Activated naive CD4-positive, alpha-beta T cell treated with anti-CD3 and anti-CD28 coated beads, Interleukin-2, amount 10 ng/mL, durations not matched to agents 7 days and 5 days (primary cell): ENCODE data around the gene ARL15.
A peak's percentile ranks its signal among the peaks of the same experiment; 100 is the strongest.

ENCODE experiments used
- CTCF ChIA-PET: fragments of 350-600 bp; sonication (Branson Sonifier 250); formaldehyde crosslinking; loops from one replicate; lab custom pipeline; 2021; ENCODE audit warnings: antibody characterized with exemption; lab: Charles Lee
- DNase-seq: peaks from one replicate; pipeline ENCODE4 v3.0.0-alpha.2; 2020
- H3K27ac Mint-ChIP-seq: one replicate; pipeline ENCODE4 v1.8.0; 2021; ENCODE audit warnings: mild to moderate bottlenecking, moderate library complexity, mixed read lengths
- H3K27me3 Mint-ChIP-seq: one replicate; pipeline ENCODE4 v1.8.0; 2021; ENCODE audit warnings: mild to moderate bottlenecking, mixed read lengths
- H3K36me3 Mint-ChIP-seq: one replicate; pipeline ENCODE4 v1.8.0; 2021; ENCODE audit warnings: mixed read lengths
- H3K4me1 Mint-ChIP-seq: one replicate; pipeline ENCODE4 v1.8.0; 2021; ENCODE audit warnings: mixed read lengths
- H3K4me3 Mint-ChIP-seq: one replicate; pipeline ENCODE4 v1.8.0; 2021; ENCODE audit warnings: mild to moderate bottlenecking, moderate library complexity, mixed read lengths
- H3K9me3 Mint-ChIP-seq: one replicate; pipeline ENCODE4 v1.8.0; 2021; ENCODE audit warnings: mixed read lengths

The ARL15 gene

GRCh38 chr5:54264574-54264973 is 45.8 kb downstream of the ARL15 start:
- Mint-ChIP-seq H3K4me1 (no peaks in the 10 kb centered on the region), H3K36me3 (no peaks in the 10 kb centered on the region), H3K4me3 (no peak overlapping the region), H3K27me3 (no peaks in the 10 kb centered on the region), H3K27ac (no peak overlapping the region), H3K9me3 (no peaks in the 10 kb centered on the region)
- no peak for DNase-seq
- CTCF ChIA-PET: no interaction called here

GRCh38 chr5:54263447-54263846 is 46.9 kb downstream of the ARL15 start:
- H3K9me3 Mint-ChIP-seq: no peaks in the 10 kb centered on the region
- CTCF ChIA-PET: no interaction called here
- DNase-seq: no peak
- H3K4me3 Mint-ChIP-seq: no peak overlapping the region
- no peaks in the 10 kb centered on the region for H3K4me1 Mint-ChIP-seq
- no peaks in the 10 kb centered on the region for H3K36me3 Mint-ChIP-seq
- no peak overlapping the region for H3K27ac Mint-ChIP-seq
- H3K27me3 Mint-ChIP-seq: no peaks in the 10 kb centered on the region

GRCh38 chr5:54261596-54261995 is 48.8 kb downstream of the ARL15 start:
- peaks cover 14% of the 10 kb centered on the region for H3K4me1 Mint-ChIP-seq
- H3K4me3 Mint-ChIP-seq: no peak overlapping the region
- H3K9me3 Mint-ChIP-seq: no peaks in the 10 kb centered on the region
- no peak for DNase-seq
- CTCF ChIA-PET: no interaction called here
- H3K36me3 Mint-ChIP-seq: no peaks in the 10 kb centered on the region
- H3K27ac Mint-ChIP-seq: no peak overlapping the region
- H3K27me3 Mint-ChIP-seq: no peaks in the 10 kb centered on the region

GRCh38 chr5:54259981-54260380 is 50.4 kb downstream of the ARL15 start:
- Mint-ChIP-seq H3K9me3 (no peaks in the 10 kb centered on the region), H3K4me3 (no peak overlapping the region), H3K4me1 (peaks cover 21% of the 10 kb centered on the region), H3K36me3 (no peaks in the 10 kb centered on the region), H3K27me3 (no peaks in the 10 kb centered on the region), H3K27ac (no peak overlapping the region)
- no peak for DNase-seq
- CTCF ChIA-PET: no interaction called here

GRCh38 chr5:54259090-54259489 is 51.3 kb downstream of the ARL15 start:
- CTCF ChIA-PET: interaction anchor here (0.7 to 1.0 kb wide), 2 partner anchors 22 to 602 kb away, joined by 3 read pairs; no protein-coding TSS in a partner anchor
- Mint-ChIP-seq H3K4me1 (peaks cover 21% of the 10 kb centered on the region), H3K4me3 (no peak overlapping the region), H3K27ac (no peak overlapping the region), H3K36me3 (no peaks in the 10 kb centered on the region), H3K9me3 (no peaks in the 10 kb centered on the region), H3K27me3 (no peaks in the 10 kb centered on the region)
- no peak for DNase-seq

GRCh38 chr5:54257366-54258118 is 52.8 kb downstream of the ARL15 start:
- H3K4me1 Mint-ChIP-seq: peaks cover 21% of the 10 kb centered on the region
- H3K27ac Mint-ChIP-seq: no peak overlapping the region
- CTCF ChIA-PET: interaction anchor here (1.0 kb wide), 1 partner anchor 20 kb away, joined by 3 read pairs; no protein-coding TSS in a partner anchor
- no peak for DNase-seq
- no peaks in the 10 kb centered on the region for H3K27me3 Mint-ChIP-seq
- H3K9me3 Mint-ChIP-seq: no peaks in the 10 kb centered on the region
- no peaks in the 10 kb centered on the region for H3K36me3 Mint-ChIP-seq
- H3K4me3 Mint-ChIP-seq: no peak overlapping the region

GRCh38 chr5:54254482-54255198 is 55.7 kb downstream of the ARL15 start:
- Mint-ChIP-seq H3K4me3 (no peak overlapping the region), H3K27me3 (no peaks in the 10 kb centered on the region), H3K4me1 (peaks cover 21% of the 10 kb centered on the region), H3K36me3 (no peaks in the 10 kb centered on the region), H3K27ac (no peak overlapping the region), H3K9me3 (no peaks in the 10 kb centered on the region)
- CTCF ChIA-PET: interaction anchor here (0.6 to 1.6 kb wide), 3 partner anchors 10 to 1013 kb away, joined by 3 to 4 read pairs (median 3); no protein-coding TSS in a partner anchor
- DNase-seq: no peak

- H3K27me3 Mint-ChIP-seq: no peaks in the 10 kb centered on the region
- no peak overlapping the region for H3K27ac Mint-ChIP-seq
- H3K4me3 Mint-ChIP-seq: no peak overlapping the region
- DNase-seq: no peak
- CTCF ChIA-PET: interaction anchor here (1.0 kb wide), 1 partner anchor 8 kb away, joined by 3 read pairs; no protein-coding TSS in a partner anchor
- H3K36me3 Mint-ChIP-seq: peaks cover 1% of the 10 kb centered on the region
- H3K9me3 Mint-ChIP-seq: no peaks in the 10 kb centered on the region
- H3K4me1 Mint-ChIP-seq: peaks cover 14% of the 10 kb centered on the region
Measured at GRCh38 chr5:54251981-54252380, 58.4 kb downstream of the ARL15 start.

- Mint-ChIP-seq H3K4me1 (peaks cover 3% of the 10 kb centered on the region), H3K27ac (no peak overlapping the region), H3K4me3 (no peak overlapping the region), H3K27me3 (no peaks in the 10 kb centered on the region), H3K9me3 (no peaks in the 10 kb centered on the region), H3K36me3 (peaks cover 1% of the 10 kb centered on the region)
- DNase-seq: peak; percentile 33
- CTCF ChIA-PET: interaction anchor here (1.2 kb wide), 1 partner anchor 207 kb away, joined by 4 read pairs; no protein-coding TSS in a partner anchor
Measured at GRCh38 chr5:54249210-54250028, 61.0 kb downstream of the ARL15 start.

- Mint-ChIP-seq H3K4me1 (peaks cover 3% of the 10 kb centered on the region), H3K36me3 (peaks cover 1% of the 10 kb centered on the region), H3K4me3 (no peak overlapping the region), H3K27ac (no peak overlapping the region), H3K27me3 (no peaks in the 10 kb centered on the region), H3K9me3 (no peaks in the 10 kb centered on the region)
- CTCF ChIA-PET: interaction anchor here (0.6 to 2.1 kb wide), 3 partner anchors 13 to 242 kb away, joined by 3 to 5 read pairs (median 4); no protein-coding TSS in a partner anchor
- DNase-seq: no peak
Measured at GRCh38 chr5:54247226-54247625, 63.1 kb downstream of the ARL15 start.

- DNase-seq: peak; percentile 51
- H3K27me3 Mint-ChIP-seq: no peaks in the 10 kb centered on the region
- no peak overlapping the region for H3K27ac Mint-ChIP-seq
- H3K36me3 Mint-ChIP-seq: peaks cover 1% of the 10 kb centered on the region
- H3K9me3 Mint-ChIP-seq: no peaks in the 10 kb centered on the region
- H3K4me3 Mint-ChIP-seq: no peak overlapping the region
- CTCF ChIA-PET: interaction anchor here (0.7 to 3.7 kb wide), 13 partner anchors 8 to 624 kb away, joined by 3 to 31 read pairs (median 5); partner anchors contain the start of genes ARL15 and SNX18
- peaks cover 3% of the 10 kb centered on the region for H3K4me1 Mint-ChIP-seq
Measured at GRCh38 chr5:54243483-54244080, 66.8 kb downstream of the ARL15 start.

GRCh38 chr5:54242297-54242696 is 68.1 kb downstream of the ARL15 start:
- H3K27ac Mint-ChIP-seq: no peak overlapping the region
- no peak for DNase-seq
- no peak overlapping the region for H3K4me3 Mint-ChIP-seq
- H3K27me3 Mint-ChIP-seq: no peaks in the 10 kb centered on the region
- peaks cover under 1% of the 10 kb centered on the region for H3K36me3 Mint-ChIP-seq
- CTCF ChIA-PET: interaction anchor here (2.0 kb wide), 1 partner anchor 10 kb away, joined by 6 read pairs; no protein-coding TSS in a partner anchor
- H3K9me3 Mint-ChIP-seq: no peaks in the 10 kb centered on the region
- H3K4me1 Mint-ChIP-seq: peaks cover 1% of the 10 kb centered on the region

GRCh38 chr5:54234304-54234933 is 76.0 kb downstream of the ARL15 start:
- Mint-ChIP-seq H3K4me3 (no peak overlapping the region), H3K36me3 (no peaks in the 10 kb centered on the region), H3K9me3 (no peaks in the 10 kb centered on the region), H3K4me1 (peaks cover 3% of the 10 kb centered on the region), H3K27ac (no peak overlapping the region), H3K27me3 (peaks cover 3% of the 10 kb centered on the region)
- CTCF ChIA-PET: interaction anchor here (0.5 to 1.8 kb wide), 18 partner anchors 9 to 1286 kb away, joined by 3 to 11 read pairs (median 3); partner anchors contain the start of genes ARL15 and GPX8
- no peak for DNase-seq
